Measurements from ENCODE around the gene RPLP1.
A peak's percentile ranks its signal among the peaks of the same experiment; 100 is the strongest.

Gene RPLP1

DNA sequence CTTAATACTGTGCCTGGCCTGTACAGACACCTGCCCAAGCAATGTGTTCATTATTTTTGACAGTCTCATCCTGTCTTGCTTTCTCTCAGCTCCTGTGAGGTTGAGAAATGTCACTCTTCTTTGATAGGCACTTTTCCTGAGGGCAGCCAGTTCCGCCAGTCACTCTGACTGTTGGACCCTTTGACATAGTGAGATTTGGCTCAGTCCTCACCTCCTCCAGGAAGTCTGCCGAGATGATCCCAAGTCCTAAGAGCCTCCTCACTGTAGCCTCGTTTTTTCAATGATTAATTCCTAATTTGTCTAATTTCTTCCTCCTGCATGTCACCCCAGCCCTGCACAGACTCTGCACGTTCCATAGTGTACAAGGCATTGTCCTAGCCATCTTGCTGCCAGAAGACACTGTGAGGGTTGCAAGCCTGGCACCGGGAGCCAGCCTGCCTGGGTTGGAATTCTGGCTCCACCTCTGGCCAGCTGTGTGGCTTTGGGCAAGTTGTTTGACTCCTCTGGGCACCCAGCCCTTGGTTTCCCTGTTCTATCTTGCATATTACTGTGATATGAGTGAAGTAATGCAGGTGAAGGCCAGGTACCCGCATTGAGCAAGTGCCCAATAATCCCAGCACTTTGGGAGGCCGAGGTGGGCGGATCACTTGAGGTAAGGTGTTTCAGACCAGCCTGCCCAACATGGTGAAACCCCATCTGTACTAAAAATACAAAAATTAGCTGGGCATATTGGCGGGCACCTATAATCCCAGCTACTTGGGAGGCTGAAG is 24.3 kb downstream of the RPLP1 start:
- DNase-seq (ENCODE audit: extremely low spot score) = no peak
- ChIA-PET CTCF (interaction anchor here (0.7 to 4.6 kb wide), 21 partner anchors 8 to 1963 kb away, joined by 3 to 24 read pairs (median 5); no protein-coding TSS in a partner anchor), POLR2A (no interaction called here)
- TF ChIP-seq, protein P1, sequence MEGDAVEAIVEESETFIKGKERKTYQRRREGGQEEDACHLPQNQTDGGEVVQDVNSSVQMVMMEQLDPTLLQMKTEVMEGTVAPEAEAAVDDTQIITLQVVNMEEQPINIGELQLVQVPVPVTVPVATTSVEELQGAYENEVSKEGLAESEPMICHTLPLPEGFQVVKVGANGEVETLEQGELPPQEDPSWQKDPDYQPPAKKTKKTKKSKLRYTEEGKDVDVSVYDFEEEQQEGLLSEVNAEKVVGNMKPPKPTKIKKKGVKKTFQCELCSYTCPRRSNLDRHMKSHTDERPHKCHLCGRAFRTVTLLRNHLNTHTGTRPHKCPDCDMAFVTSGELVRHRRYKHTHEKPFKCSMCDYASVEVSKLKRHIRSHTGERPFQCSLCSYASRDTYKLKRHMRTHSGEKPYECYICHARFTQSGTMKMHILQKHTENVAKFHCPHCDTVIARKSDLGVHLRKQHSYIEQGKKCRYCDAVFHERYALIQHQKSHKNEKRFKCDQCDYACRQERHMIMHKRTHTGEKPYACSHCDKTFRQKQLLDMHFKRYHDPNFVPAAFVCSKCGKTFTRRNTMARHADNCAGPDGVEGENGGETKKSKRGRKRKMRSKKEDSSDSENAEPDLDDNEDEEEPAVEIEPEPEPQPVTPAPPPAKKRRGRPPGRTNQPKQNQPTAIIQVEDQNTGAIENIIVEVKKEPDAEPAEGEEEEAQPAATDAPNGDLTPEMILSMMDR (IDR thresholded peaks at IDR 0.05; ENCODE audit: control extremely low read depth, extremely low read depth, low read depth, missing control alignments) = no peak

DNA sequence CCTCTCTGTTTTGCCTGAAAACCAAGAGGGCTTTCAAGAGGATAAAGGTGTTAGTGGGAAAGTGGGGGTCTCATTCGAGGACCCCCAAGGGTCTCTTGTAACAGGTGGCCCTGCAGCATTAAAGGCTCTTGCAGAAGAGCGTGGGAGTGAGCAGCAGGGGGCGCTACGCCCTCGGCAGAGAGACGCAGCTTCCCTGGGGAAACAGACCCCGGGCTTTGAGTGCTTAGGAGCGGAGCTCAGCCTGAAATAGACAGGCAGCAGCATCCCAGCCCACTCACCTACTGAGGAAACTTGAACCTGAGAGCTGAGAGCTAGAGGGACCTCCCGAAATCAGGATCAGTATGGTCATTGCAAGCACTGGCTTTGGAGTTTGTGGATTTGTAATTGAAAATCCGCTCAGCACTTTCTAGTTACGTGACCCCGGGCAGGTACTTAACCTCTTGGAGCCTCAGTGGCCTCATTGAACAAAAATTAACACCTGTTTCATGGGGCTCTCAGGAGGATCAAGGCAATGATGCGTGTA is 25.7 kb downstream of the RPLP1 start:
- POLR2A ChIA-PET = no interaction called here
- TF ChIP-seq, protein P1 (IDR thresholded peaks at IDR 0.05; ENCODE audit: control extremely low read depth, extremely low read depth, low read depth, missing control alignments) = peak; percentile 78
- peak; percentile 66 for DNase-seq (ENCODE audit: extremely low spot score)
- CTCF ChIA-PET = interaction anchor here (0.6 to 4.6 kb wide), 13 partner anchors 9 to 1334 kb away, joined by 3 to 21 read pairs (median 7); no protein-coding TSS in a partner anchor

DNA sequence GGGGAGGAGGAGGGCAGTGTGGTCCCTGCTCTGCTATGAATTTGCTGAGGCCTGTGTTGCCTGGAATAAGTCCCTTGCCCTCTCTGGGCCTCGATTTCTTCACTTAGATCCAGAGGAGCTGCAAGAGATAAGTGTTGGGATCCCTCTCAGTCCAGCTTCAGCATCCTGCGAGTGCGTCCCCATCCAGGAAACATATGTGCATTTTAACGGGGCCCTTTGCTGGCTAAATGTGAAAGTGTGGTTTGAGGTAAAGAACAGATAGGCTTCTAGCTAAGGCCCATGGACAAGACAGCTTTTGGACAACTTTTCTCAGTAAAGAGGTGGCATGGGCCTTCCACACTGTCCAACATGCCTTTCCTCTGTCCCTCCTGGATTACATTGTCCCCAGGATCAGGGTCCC is 26.5 kb downstream of the RPLP1 start:
- POLR2A ChIA-PET = no interaction called here
- CTCF ChIA-PET = interaction anchor here (1.0 to 4.6 kb wide), 8 partner anchors 13 to 1333 kb away, joined by 3 to 21 read pairs (median 4); no protein-coding TSS in a partner anchor
- TF ChIP-seq, protein P1 (IDR thresholded peaks at IDR 0.05; ENCODE audit: control extremely low read depth, extremely low read depth, low read depth, missing control alignments) = no peak
- DNase-seq (ENCODE audit: extremely low spot score) = no peak

DNA sequence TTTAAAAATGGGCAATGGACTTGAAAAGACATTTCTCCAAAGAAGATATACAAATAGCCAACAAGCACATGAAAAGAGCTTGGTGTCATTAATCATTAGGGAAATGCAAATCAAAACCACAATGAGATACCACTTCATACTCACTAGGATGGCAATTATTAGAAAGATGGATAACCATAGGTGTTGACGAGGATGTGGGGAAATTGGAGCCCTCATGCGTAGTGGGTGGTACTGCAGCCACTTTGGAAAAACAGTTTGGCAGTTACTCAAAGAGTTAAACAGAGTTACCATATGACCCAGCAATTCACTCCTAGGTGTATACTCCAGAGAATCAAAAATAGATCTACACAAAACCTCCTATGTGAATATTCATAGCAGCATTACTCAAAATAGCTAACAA is 27.4 kb downstream of the RPLP1 start:
- no peak for DNase-seq (ENCODE audit: extremely low spot score)
- ChIA-PET CTCF (interaction anchor here (1.0 to 2.4 kb wide), 4 partner anchors 14 to 987 kb away, joined by 3 to 11 read pairs (median 4); no protein-coding TSS in a partner anchor), POLR2A (no interaction called here)
- TF ChIP-seq, protein P1 (IDR thresholded peaks at IDR 0.05; ENCODE audit: control extremely low read depth, extremely low read depth, low read depth, missing control alignments) = no peak

DNA sequence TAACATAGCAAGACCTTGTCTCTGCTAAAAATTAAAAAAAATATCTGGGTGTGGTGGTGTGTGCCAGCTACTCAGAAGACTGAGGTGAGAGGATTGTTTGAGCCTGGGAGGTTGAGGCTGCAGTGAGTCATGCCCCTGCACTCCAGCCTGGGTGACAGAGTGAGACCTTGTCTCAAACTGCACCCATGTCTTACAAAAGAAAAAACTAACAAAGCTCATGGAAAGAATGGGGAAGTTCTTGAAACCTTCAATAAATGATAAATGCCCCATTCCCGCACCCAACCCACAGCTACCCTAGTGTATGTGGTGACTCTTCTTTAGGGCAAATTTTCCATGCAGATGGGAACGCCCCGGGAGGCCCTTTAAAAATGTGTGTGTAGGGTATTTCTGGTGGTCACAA is 28.3 kb downstream of the RPLP1 start:
- ChIA-PET POLR2A (no interaction called here), CTCF (interaction anchor here (1.5 kb wide), 1 partner anchor 13 kb away, joined by 3 read pairs; no protein-coding TSS in a partner anchor)
- DNase-seq (ENCODE audit: extremely low spot score) = no peak

DNA sequence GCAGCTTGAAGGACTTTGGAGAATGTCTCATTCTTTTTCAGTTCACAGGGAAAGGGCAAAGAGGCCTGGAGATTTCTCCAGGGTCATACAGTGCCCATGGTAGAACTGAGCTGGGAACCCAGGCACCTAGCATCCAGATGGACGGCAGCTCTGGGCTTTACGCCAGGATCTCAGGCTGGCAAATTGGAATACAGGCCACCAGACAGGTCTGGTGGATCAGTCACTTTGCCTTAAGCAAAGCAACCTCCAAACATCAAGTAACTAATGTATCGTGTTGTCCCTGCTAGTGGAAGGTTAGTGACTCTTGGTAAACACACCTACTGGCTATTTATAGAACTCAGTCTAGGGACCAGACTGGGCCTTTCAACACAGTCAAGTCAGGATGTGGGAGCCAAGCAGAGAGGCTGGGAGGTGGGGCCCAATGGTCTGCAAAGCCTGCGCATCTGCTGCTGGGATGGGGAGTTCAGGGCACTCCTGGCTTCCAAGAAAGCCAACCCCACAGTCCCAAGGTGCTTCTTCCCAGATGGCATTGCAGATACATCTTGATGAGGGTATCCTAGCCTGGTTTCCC is 30.2 kb downstream of the RPLP1 start:
- ChIA-PET CTCF (no interaction called here), POLR2A (no interaction called here)
- DNase-seq (ENCODE audit: extremely low spot score) = no peak

More for the DNA sequence above, 28.3 kb downstream of the RPLP1 start:
- TF ChIP-seq, protein P1 (IDR thresholded peaks at IDR 0.05; ENCODE audit: control extremely low read depth, extremely low read depth, low read depth, missing control alignments) = no peak

More for the DNA sequence above, 30.2 kb downstream of the RPLP1 start:
- TF ChIP-seq, protein P1 (IDR thresholded peaks at IDR 0.05; ENCODE audit: control extremely low read depth, extremely low read depth, low read depth, missing control alignments) = no peak
